Measurements from ENCODE around the gene AOPEP.

Gene AOPEP

GRCh38 chr9:95090023-95090791 is 363.7 kb downstream of the AOPEP start:
- no peak for DNase-seq

GRCh38 chr9:95090871-95091577 is 364.5 kb downstream of the AOPEP start:
- no peak for DNase-seq

- DNase-seq = no peak
Measured at GRCh38 chr9:95091601-95092261, 365.2 kb downstream of the AOPEP start.

GRCh38 chr9:95092262-95093072 is 366.0 kb downstream of the AOPEP start:
- no peak for DNase-seq

GRCh38 chr9:95093586-95093985 is 367.1 kb downstream of the AOPEP start:
- DNase-seq = no peak

- DNase-seq = no peak
Measured at GRCh38 chr9:95094002-95094401, 367.5 kb downstream of the AOPEP start.

GRCh38 chr9:95095641-95096355 is 369.3 kb downstream of the AOPEP start:
- DNase-seq = no peak

GRCh38 chr9:95096381-95096780 is 369.9 kb downstream of the AOPEP start:
- no peak for DNase-seq

- DNase-seq = no peak
Measured at GRCh38 chr9:95096807-95097206, 370.3 kb downstream of the AOPEP start.

GRCh38 chr9:95097279-95097678 is 370.8 kb downstream of the AOPEP start:
- DNase-seq = no peak

- no peak for DNase-seq
Measured at GRCh38 chr9:95098391-95098921, 372.0 kb downstream of the AOPEP start.

GRCh38 chr9:95099321-95100070 is 373.0 kb downstream of the AOPEP start:
- DNase-seq = no peak

GRCh38 chr9:95100071-95100627 is 373.6 kb downstream of the AOPEP start:
- no peak for DNase-seq

GRCh38 chr9:95101326-95101725 is 374.8 kb downstream of the AOPEP start:
- no peak for DNase-seq

GRCh38 chr9:95102001-95102433 is 375.5 kb downstream of the AOPEP start:
- no peak for DNase-seq

- DNase-seq = no peak
Measured at GRCh38 chr9:95102572-95102971, 376.1 kb downstream of the AOPEP start.

GRCh38 chr9:95103281-95103771 is 376.8 kb downstream of the AOPEP start:
- DNase-seq = no peak

- no peak for DNase-seq
Measured at GRCh38 chr9:95103871-95104580, 377.5 kb downstream of the AOPEP start.

GRCh38 chr9:95104581-95104960 is 378.1 kb downstream of the AOPEP start:
- no peak for DNase-seq

GRCh38 chr9:95104980-95105379 is 378.5 kb downstream of the AOPEP start:
- no peak for DNase-seq
